ENCODE data around the gene TFF1.

Gene TFF1

DNA sequence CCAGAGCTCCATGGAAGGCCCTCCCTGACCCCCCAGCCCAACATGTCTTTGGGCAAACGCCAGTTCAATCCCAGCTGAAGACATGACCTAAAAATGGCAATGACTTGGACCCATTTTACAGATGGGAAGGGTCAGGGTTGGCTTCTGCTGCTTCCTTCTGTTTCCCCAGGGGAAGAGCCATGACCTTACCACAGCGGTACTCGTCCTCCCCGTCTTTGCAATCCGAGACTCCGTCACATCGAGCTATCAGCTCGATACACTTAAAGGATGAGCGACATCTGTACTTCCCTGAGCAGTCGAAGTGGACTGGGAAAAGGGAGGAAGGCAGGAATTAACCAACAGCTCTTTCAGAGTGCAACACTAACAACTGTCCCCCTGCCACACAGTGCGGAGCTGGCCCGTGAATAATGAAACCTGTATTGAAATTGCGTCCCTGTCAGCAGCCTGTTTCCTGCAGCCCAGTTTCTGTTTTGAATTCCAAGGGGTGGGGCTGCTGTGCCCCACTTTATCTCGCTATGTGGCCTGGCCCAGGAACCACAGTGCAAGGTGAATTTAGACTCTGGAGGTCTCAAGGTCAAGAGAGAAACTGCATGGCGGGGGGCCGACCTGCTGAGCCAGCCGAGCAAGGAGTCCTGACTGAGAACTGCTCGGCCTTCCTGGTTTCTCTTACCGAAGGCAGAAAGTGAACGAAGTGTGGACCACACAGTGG, 22.6 kb upstream of the TFF1 start:
- no peaks in the 10 kb centered on the region for H3K36me3 ChIP-seq
- H3K9me3 ChIP-seq = no peaks in the 10 kb centered on the region
- no peak overlapping the region for H3K4me3 ChIP-seq (ENCODE audit: low read depth in 1 of 2, low read length in 1 of 2)
- TF ChIP-seq, protein P1, sequence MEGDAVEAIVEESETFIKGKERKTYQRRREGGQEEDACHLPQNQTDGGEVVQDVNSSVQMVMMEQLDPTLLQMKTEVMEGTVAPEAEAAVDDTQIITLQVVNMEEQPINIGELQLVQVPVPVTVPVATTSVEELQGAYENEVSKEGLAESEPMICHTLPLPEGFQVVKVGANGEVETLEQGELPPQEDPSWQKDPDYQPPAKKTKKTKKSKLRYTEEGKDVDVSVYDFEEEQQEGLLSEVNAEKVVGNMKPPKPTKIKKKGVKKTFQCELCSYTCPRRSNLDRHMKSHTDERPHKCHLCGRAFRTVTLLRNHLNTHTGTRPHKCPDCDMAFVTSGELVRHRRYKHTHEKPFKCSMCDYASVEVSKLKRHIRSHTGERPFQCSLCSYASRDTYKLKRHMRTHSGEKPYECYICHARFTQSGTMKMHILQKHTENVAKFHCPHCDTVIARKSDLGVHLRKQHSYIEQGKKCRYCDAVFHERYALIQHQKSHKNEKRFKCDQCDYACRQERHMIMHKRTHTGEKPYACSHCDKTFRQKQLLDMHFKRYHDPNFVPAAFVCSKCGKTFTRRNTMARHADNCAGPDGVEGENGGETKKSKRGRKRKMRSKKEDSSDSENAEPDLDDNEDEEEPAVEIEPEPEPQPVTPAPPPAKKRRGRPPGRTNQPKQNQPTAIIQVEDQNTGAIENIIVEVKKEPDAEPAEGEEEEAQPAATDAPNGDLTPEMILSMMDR (IDR thresholded peaks at IDR 0.05) = no peak
- no peaks in the 10 kb centered on the region for H3K27me3 ChIP-seq
- H3K4me1 ChIP-seq (ENCODE audit: control insufficient read depth in 1 of 2, insufficient read depth in 1 of 2, low read depth in 1 of 2, low read length in 1 of 2) = peaks cover 20 to 39% of the 10 kb centered on the region in 2 experiments
- H3K27ac ChIP-seq = no peak overlapping the region

- TF ChIP-seq, protein P1 (IDR thresholded peaks at IDR 0.05) = no peak
Observed at GRCh38 chr21:42387843-42388340, 21.6 kb upstream of the TFF1 start.

GRCh38 chr21:42387164-42387563, 20.8 kb upstream of the TFF1 start:
- peaks cover 20 to 51% of the 10 kb centered on the region in 2 experiments for H3K4me1 ChIP-seq (ENCODE audit: control insufficient read depth in 1 of 2, insufficient read depth in 1 of 2, low read depth in 1 of 2, low read length in 1 of 2)
- H3K36me3 ChIP-seq = no peaks in the 10 kb centered on the region
- H3K27me3 ChIP-seq = no peaks in the 10 kb centered on the region
- TF ChIP-seq, protein P1 (IDR thresholded peaks at IDR 0.05) = no peak
- H3K9me3 ChIP-seq = no peaks in the 10 kb centered on the region
- no peak overlapping the region for H3K27ac ChIP-seq
- peak overlapping the region in 1 of 2 experiments; percentile 41 for H3K4me3 ChIP-seq (ENCODE audit: low read depth in 1 of 2, low read length in 1 of 2)

More at GRCh38 chr21:42387843-42388340, 21.6 kb upstream of the TFF1 start:
- H3K4me1 ChIP-seq (ENCODE audit: control insufficient read depth in 1 of 2, insufficient read depth in 1 of 2, low read depth in 1 of 2, low read length in 1 of 2) = peaks cover 20 to 48% of the 10 kb centered on the region in 2 experiments
- H3K4me3 ChIP-seq (ENCODE audit: low read depth in 1 of 2, low read length in 1 of 2) = peak overlapping the region in 1 of 2 experiments; percentile 41
- no peaks in the 10 kb centered on the region for H3K36me3 ChIP-seq
- H3K27ac ChIP-seq = no peak overlapping the region
- no peaks in the 10 kb centered on the region for H3K9me3 ChIP-seq
- no peaks in the 10 kb centered on the region for H3K27me3 ChIP-seq

DNA sequence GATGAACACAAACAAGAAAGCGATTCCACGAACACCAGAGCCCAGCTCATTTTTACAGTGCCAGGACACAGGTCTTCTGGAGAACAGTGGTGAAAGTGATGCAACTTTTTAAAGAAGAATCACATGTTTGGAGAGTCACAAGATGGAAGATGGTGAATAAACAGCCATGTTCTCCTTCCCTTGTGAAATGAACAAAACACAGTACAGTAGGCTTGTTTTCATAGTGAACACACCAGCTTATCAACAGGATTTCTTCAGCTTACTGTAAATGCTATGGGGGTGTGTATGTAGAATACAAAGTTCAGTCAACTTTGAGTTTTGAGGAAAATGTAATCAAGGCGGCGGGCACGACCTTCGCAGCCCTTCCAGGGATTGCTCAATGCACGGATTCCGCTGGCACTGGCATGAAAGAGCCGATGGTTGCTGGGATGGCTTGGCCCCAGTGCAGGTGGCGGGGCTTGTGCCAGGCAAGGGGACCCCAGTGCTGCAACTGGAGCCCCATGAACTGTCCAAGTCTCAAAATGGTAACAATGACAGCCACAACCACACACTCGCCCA, 19.8 kb upstream of the TFF1 start:
- no peaks in the 10 kb centered on the region for H3K27me3 ChIP-seq
- peak overlapping the region; percentile 67 for H3K27ac ChIP-seq
- no peaks in the 10 kb centered on the region for H3K9me3 ChIP-seq
- H3K4me1 ChIP-seq (ENCODE audit: control insufficient read depth in 1 of 2, insufficient read depth in 1 of 2, low read depth in 1 of 2, low read length in 1 of 2) = peaks cover 20 to 52% of the 10 kb centered on the region in 2 experiments
- H3K36me3 ChIP-seq = no peaks in the 10 kb centered on the region
- TF ChIP-seq, protein P1 (IDR thresholded peaks at IDR 0.05) = no peak
- no peak overlapping the region for H3K4me3 ChIP-seq (ENCODE audit: low read depth in 1 of 2, low read length in 1 of 2)

DNA sequence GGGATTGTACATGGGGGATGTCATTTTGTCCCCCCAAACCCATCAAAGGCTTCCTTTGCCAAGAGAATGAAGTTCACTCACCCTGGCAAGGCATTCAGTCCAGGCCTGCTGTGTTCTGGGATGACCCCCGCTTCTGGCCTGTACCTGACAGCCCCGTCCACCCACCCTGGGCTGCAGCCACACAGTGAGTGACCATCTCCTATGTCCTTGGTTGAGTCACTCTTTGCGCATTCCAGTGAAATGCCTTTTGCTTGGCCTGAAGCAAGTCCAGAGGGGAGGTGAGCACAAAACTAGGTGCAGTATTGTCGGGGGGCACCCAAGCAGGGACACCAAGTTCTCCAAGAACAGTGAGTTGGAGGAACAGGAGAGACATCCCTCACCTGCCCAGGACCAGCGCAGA, 19.3 kb upstream of the TFF1 start:
- no peaks in the 10 kb centered on the region for H3K27me3 ChIP-seq
- no peaks in the 10 kb centered on the region for H3K36me3 ChIP-seq
- H3K4me3 ChIP-seq (ENCODE audit: low read depth in 1 of 2, low read length in 1 of 2) = no peak overlapping the region
- H3K9me3 ChIP-seq = no peaks in the 10 kb centered on the region
- peak overlapping the region; percentile 67 for H3K27ac ChIP-seq
- TF ChIP-seq, protein P1 (IDR thresholded peaks at IDR 0.05) = no peak
- peaks cover 20 to 52% of the 10 kb centered on the region in 2 experiments for H3K4me1 ChIP-seq (ENCODE audit: control insufficient read depth in 1 of 2, insufficient read depth in 1 of 2, low read depth in 1 of 2, low read length in 1 of 2)
